GM19397 (cell line): Measurements from ENCODE around the gene TMEM243.
"Not testable (repeated sequence)": the region's sequence is repeated elsewhere in the genome, so short reads cannot be mapped to it uniquely, and the experiment has no call there.

Experiments used
- ATAC-seq: cut with Tn5 transposase; IDR thresholded peaks from one replicate; pipeline ENCODE4 v1.9.1; 2021; ENCODE audit warnings: mild to moderate bottlenecking, moderate library complexity; ENCODE audit not compliant: unreplicated experiment

The TMEM243 gene, protein sequence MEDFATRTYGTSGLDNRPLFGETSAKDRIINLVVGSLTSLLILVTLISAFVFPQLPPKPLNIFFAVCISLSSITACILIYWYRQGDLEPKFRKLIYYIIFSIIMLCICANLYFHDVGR

DNA sequence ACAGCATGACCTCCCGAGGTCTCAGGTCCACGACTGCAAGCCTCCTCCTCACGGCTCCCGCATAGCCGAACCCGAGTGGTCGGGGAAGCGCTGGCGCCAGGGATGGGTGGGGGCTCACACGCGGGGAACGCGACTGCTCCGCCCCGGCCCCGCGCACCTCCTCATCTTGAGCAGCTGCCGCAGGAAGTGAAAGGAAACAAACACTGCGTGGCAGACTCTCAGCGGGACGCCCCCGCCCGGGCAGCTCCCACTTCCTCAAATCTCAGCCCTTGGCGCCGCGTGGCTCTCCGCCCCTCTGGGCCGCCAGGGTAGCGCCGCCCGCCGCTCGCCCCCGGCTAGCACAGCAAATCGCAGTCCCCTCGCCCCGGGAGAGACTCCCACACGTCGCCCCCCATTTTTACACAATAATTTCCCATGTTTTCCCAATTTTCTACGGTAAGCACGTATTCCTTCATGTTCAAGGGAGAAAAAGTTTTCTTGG, at the start of gene TMEM243:
TMEM243 (minus strand) TSS at position 188 of the 481 bp plus-strand sequence. CDS start 229 bp downstream, outside the sequence.
- ATAC-seq: peak; percentile 47

DNA sequence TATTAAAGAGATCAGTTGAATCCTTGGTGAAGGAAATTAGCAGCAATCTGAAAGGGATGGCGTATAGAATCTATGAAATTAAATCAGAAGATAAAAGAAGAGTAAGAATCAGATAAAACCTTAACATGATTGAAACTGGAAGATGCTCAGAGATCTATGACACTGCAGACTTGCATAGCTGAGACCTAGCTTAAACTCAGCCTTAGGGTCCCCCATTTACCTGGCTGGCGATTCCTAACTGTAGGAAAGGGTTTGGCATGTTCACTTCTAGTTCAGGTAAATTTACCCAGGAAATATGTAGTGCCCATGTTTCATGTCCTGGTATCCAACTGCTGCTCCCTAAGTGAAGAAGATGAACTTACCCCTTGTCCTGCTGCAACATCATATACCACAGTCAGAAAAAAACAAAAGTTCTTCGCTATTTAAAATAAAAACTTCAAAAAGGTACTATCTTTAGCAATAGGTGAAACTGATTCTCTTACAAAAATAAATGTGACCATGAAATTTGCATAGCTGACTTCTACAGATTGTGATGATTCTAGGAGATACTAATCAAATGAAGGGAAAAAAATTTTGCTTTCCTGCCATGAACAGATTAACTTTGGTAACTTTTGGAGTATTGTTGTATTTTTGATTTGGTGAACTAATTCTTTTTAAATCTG, 47.8 kb upstream of the TMEM243 start:
- ATAC-seq: no peak

DNA sequence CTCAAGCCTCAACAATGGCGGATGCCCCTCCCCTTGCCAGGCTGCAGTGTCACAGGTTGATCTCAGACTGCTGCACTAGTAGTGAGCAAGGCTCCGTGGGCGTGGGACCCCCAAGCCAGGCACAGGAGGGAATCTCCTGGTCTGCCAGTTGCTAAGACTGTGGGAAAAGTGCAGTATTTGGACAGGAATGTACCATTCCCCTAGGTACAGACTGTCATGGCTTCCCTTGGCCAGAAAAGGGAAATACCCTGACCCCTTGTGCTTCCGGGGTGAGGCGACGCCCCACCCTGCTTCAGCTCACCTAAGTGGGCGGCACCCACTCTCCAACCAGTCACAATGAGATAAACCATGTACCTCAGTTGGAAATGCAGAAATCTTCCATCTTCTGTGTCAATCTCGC, 44.0 kb upstream of the TMEM243 start:
- no peak for ATAC-seq

DNA sequence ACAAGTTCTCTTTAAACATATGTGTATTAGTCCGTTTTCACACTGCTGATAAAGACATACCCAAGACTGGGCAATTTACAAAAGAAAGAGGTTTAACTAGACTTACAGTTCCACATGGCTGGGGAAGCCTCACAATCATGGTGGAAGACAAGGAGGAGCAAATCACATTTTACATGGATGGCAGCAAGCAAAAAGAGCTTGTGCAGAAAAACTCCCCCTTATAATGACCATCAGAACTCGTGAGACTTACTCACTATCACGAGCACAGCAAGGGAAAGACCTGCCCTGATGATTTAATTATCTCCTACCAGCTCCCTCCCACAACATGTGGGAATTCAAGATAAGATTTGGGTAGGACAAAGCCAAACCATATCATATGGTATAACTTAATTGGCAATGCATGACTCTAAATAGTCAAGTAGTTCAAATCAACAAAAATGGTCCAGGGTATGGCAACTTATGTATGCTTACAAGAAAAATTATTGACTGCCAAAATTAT, 34.1 kb upstream of the TMEM243 start:
- ATAC-seq: no peak

DNA sequence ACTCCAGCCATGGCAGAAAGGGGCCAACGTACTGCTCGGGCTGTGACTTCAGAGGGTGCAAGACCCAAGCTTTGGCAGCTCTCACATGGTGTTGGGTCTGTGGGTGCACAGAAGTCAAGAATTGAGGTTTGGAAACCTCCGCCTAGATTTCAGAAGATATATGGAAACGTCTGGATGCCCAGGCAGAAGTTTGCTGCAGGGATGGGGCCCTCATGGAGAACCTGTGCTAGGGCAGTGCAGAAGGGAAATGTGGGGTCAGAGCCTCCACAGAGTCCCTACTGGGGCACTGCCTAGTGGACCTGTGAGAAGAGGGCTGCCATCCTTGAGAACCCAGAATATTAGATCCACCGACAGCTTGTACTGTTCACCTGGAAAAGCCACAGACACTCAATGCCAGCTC, 26.1 kb upstream of the TMEM243 start:
- ATAC-seq: not testable (repeated sequence)

DNA sequence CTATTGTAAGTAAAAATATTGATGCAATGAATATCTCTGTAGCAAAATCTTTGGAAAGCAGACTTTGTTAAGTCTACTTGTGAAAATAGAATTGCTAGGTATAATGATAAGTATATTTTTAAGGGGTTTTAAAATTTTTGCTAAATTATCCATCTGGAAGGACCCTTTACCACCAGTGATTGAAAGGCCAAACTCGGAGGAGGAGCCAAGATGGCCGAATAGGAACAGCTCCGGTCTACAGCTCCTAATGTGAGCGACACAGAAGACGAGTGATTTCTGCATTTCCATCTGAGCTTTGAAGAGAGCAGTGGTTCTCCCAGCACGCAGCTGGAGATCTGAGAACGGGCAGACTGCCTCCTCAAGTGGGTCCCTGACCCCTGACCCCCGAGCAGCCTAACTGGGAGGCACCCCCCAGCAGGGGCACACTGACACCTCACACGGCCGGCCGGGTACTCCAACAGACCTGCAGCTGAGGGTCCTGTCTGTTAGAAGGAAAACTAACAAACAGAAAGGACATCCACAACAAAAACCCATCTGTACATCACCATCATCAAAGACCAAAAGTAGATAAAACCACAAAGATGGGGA, 19.0 kb upstream of the TMEM243 start:
- ATAC-seq: not testable (repeated sequence)

DNA sequence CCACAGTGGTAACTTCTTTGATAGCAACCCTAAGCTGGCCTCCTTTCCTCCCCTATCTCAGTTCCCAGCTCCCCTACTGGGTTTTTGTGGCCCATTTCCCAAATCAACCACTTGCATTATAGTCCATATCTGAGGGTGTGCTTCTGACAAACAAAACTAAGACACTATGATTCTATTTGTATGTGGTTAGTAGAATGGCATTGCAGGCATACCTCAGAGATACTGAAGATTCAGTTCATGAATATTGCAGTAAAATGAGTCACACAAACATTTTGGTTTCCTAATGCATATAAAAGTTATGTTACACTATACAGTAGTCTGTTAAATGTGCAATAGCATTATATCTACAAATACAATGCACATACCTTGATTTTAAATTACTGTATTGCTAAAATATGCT, 15.4 kb upstream of the TMEM243 start:
- ATAC-seq: no peak

DNA sequence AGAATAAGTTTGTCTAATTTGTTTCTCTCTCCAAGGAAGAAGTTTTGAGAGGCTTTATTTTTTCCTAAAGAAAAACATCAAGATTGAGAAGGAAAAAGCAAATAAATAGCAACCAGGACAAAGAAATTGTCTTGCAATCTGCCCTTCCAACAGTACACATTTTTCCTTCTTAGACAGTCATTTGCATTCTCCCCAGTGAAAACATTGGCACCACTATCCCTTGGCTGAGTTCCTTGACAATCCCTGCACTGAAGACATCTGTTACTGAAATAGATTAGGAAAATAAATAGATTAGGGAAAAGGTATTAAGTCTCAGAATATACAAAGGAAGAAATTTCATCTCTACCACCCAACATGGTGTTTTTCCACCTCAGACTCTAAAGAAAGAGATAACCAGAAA, 12.2 kb upstream of the TMEM243 start:
- no peak for ATAC-seq

DNA sequence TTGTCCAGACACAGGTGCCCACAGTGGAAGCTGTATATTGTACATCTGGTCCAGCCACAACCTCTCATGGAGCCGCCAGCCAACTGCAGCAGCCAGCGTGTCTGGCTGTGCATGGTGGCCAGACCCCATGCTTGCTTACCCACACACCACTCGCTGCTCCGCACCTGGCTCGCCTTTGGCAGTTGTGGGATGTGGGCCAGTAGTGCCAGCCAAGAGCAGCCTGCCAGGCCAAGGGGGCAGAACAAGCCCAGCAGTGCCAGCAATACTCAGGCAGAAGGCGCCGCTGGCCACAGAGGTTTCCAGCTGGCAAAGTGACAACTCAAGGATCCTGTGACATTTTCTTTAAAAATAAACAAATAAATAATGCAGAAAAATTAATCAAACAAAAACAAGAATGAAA, 11.7 kb upstream of the TMEM243 start:
- no peak for ATAC-seq

DNA sequence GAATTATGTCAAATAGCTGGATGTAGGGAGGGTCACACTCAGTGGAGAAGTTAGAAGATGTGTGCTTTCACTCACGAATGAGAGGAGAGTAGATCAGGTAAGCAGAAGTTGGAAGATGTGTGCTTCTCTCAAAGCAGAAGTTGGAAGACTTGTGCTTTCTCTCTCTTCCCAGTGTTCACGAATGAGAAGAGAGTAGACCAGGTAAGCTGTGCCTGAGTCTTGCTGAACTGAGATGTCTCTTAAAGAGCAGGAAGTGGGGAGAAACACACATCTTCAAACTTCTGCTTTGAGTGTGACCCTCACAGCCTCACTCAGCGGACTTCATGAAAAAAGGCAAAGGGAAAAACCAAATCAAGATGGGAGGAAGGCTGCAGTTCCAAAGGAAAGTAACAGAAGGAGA, 7.0 kb upstream of the TMEM243 start:
- ATAC-seq: no peak

DNA sequence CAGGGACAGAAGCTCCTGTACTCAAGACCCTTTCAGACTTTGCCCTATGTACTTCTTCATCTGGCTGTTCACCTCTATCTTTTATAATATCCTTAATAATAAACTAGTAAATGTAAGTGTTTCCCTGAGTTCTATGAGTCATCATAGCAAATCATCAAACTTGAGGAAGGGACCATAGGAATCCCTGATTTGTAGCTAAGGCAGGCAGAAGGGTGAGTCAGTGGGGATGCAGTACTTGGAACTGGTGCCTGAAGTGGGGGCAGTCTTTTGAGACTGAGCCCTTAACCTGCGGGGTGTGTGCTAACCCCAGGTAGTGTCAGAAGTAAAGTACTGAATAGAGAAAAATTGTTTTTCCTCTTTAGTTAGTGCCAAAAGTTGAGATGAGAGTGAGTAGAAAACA, 6.2 kb upstream of the TMEM243 start:
- no peak for ATAC-seq

DNA sequence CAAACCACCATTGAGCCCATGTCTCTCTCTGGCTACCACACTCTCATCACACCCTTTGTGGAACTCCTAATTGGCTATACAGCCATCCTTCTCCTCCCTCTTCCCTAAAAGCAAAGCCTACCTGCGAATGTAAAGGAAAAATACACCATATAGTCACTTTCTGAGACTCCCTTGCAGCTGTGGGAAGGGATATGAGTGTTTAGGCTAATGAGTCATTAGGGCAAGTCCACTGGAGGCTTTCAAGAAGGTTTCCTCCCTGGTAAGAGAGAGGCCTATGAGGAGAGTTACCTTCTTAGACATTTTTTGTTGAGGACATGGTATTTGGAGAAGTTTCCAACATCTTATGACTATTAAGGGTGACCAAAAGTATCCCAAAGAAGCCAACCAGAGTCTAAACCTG, 4.1 kb upstream of the TMEM243 start:
- no peak for ATAC-seq

DNA sequence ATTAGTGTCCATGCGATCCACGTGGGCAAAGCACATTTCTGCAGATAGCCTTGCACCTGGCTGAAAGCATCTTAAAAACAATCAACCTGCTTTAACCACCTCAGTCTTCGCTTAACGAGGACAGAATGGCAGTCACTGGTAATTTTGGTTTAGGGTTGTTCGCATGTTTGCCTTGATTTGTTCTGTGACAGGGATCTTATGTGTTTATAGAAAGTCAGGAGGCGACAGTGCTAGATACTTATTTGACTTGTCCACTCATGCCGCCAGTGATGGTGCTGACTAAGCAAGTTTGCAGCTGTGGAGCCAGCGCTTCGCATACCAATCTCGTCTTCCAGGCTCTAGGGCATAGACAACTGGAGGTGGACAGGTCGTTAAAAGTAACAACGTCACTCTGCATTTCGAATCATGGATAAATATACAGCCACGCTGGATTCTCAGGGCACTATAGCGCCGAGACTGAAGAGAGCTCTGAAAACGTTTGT, 1.2 kb upstream of the TMEM243 start:
- ATAC-seq: no peak

DNA sequence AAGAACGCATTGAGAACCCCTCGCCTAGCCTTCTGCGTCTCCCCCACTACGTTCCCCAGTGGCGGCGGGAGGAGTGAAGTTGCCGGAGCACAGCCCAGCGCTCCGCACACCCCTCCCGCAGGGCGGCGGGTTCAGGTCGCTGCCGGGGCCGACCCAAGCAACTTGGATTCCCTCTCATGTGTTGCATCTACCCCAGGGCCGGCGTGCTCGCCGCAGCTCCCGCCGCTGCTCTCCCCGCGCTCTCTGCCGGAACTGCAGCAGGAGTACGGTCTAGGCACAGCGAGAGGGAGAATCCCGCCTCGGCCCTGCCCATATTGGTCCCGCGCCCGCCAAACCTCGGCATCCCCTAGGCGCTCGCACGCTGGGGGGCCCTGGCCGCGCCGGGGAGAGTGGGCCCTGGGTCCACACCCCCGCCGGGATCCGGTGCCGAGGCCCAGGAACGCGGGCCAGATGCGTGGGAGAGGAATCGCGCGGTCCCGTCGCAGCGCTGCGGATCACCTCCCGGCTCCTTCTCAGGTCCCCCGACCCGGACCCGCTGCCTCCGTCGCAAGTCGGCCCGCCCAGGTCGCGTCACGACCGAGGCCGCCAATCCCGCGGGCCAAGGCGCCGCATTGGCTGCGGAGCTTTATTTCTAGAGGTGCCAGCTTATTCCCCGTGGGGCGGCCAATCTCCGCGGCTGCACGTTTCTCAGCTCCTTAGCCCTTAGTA, 648 bp upstream of the TMEM243 start:
- ATAC-seq: peak; percentile 42

DNA sequence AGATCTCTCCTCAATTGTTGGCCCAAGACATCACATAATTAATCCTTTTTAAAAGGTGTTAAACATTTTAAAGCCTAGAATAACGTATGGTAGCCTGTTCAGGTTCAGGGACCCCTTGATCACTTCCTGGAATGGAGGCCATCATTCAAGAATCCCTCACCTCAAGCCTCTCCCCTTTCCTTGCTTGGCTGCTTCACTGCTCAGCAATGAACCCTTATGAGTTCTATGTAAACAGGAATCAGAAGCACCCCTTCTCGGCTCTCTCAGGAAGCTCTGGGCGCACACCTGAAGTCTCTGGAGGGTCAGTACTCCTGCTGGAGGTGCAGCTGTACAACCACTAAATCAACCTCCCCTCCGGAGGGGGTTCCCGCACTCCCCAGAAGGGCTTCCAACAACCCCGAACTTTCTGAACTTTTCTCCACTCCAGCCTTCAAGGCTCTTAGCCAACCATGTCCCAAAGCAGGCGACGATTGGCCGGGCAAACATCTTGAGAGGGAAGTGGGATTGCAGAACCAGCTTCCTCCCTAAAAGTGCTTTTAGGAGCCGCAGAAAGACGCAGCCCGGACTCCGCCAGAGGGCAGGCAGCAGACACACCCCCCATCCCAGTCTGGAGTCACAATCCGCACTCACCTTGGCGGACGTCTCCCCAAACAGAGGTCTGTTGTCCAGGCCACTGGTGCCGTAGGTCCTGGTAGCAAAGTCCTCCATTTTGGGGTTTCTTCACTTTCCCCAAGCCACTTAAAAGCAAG, 562 bp downstream of the TMEM243 start:
- ATAC-seq: peak; percentile 0

DNA sequence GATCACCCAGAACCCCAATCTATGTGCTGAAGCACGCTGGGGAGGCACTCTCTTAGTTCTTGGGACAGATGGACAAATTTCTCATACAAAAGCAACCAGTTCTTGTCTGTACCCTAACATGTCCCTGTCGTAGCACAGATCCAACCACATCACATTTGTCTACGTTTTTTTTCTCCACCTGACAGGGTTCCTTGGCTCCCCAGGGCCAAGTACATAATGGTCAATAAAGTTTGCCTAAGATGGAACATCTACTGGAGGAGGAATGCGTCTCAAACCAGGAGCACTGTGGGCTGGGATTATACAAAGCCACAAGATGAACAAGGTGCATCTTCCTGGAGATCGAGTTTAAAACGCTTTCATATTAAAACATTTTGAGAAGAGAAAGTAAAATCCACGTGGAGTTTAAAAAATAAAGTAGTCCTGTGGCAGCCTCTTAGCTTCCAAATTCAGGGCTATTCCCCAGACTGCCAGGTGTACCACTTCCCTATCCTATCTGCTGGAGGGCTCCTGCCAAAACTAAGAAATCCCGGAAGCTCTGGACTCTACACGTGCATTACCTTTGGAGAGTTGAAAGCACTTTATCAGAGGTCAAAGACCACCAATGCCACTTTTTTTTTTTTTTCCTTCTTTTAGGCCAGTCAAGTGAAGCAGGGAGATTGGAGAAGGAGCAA, 1.4 kb downstream of the TMEM243 start:
- ATAC-seq: no peak

DNA sequence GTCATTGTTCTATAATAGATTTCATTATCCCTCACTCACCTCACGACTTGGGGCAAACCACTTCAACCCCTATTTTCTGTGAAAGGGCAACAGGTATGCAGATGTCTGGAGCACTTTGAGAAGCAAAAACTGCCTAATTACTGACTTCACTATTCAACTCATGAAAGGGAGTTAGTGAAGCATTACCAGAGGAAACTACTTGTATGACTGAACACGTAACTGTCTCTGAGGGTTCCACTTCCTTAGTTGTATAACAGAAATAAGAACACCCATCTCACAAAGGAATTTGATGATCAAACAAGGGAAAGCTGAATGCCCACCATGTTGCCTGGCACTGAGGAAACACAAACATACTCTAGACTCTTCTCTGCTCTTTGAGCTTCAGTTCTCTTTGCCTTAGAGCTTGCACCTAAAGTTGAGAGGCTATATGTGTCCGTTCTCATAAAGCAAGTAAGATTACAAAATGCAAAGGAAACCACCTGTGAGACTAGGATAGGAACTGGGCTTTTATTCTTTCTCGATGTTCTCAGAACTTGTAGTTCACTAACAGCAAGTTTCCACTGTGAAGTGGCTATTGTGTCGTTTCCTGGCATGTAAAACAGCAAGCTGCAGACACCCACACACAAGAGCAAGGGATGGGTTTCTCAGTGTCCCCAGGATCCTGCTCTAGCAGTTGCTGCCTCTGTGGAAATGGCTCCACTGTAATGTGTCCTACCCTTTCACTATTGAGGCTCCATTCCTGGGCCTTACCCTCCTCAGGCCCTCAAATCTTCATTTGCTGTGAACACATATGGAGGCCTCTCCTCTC, 2.6 kb downstream of the TMEM243 start:
- peak; percentile 42 for ATAC-seq

DNA sequence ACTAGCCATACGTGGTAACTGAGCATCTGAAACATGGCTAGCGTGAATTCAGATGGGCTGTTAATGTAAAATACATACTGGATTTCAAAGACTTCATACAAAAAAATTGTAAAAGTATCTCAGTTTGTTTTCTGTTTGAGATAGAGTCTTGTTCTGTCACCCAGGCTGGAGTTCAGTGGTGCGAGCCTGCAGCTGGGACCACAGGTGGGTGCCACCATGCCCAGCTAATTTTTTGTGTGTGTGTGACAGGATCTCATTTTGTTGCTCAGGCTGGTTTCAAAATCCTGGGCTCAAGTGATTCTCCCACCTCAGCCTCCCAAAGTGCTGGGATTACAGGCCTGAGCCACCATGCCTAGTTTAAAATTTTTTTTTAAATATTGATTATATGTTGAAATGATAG, 4.5 kb downstream of the TMEM243 start:
- ATAC-seq: no peak

DNA sequence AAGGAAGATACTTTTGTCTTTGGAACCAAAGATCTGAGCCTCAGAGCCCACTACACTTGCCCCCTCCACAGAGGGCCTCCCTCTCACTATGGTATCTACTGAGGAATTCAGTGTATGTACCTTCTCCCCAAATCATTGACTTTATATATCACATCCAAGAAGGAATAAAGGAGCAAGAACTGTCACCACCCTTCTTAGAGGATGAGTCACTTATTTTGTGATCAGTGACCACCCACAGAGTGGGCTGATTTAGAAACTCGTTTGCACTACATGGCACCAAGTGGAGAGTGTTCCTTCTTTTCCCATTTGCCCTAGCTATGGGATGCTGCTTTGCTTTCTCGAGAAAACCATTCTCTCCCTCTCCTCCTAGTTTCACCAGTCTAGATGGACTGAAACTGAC, 5.7 kb downstream of the TMEM243 start:
- no peak for ATAC-seq
